GM12878 (cell line): ENCODE data around the gene UBQLN4. TPM values are rescaled to one million over a fixed set of nuclear protein-coding genes. Genes with fewer than 3 reads are reported as not detected.
A peak's percentile ranks its signal among the peaks of the same experiment; 100 is the strongest.

Source experiments
- ATF7 ChIP-seq: fragments of 450-650 bp; IDR thresholded peaks from 2 replicates; pipeline ENCODE4 v1.6.1; 2016; ENCODE audit warnings: low read depth, mild to moderate bottlenecking
- IRF4 ChIP-seq: IDR thresholded peaks from 2 replicates; pipeline ENCODE4 v1.6.1; 2011; ENCODE audit warnings: low read depth, low read length
- JUNB ChIP-seq: IDR thresholded peaks from 2 replicates; pipeline ENCODE4 v1.6.1; 2016; ENCODE audit warnings: antibody characterized with exemption, mild to moderate bottlenecking
- NFXL1 ChIP-seq: fragments of 450-650 bp; IDR thresholded peaks from 2 replicates; pipeline ENCODE4 v1.6.1; 2017; ENCODE audit warnings: antibody characterized with exemption, mild to moderate bottlenecking, borderline replicate concordance
- SRF ChIP-seq, 2 experiments: IDR thresholded peaks; 2 replicates each; pipeline ENCODE4 v1.6.1; 2011; ENCODE audit warnings: low read depth in 2 of 2, low read length in 2 of 2, mild to moderate bottlenecking in 1 of 2, moderate library complexity in 1 of 2
- ZNF274 ChIP-seq: IDR thresholded peaks from one replicate; pipeline ENCODE4 v1.8.0; 2011; ENCODE audit not compliant: insufficient read length, insufficient read depth
- polyA plus RNA-seq, 11 experiments: library from polyadenylated mRNA; depleted of rRNA in 4 of 11; unstranded in 6 of 11; stranded (reverse) in 5 of 11; fragments of >200 nt; fragmentation: Nextera tagmentation in 4 of 11; fragmentation: Illumina TruSeq in 1 of 11; extraction: Ambion mirVana in 4 of 11; extraction: Trizol in 1 of 11; gene quantifications; 1 replicate in 1 of 11; 2 replicates in 10 of 11; pipeline versions ENCODE4 v1.2.1 to v1.2.3, GENCODE V29; 2011 to 2016; ENCODE audit warnings: inconsistent platforms in 2 of 11, missing spikeins in 2 of 11, low read depth in 1 of 11
- total RNA-seq, 4 experiments: library from RNA; depleted of rRNA in 3 of 4; stranded (reverse); fragments of >200 nt in 3 of 4; fragmentation: Illumina TruSeq in 1 of 4; extraction: Trizol in 1 of 4; gene quantifications; 2 replicates each; pipeline versions ENCODE4 v1.2.1 to v1.2.3, GENCODE V29; 2013 to 2021
- TF ChIP-seq, protein P1 (sequence below): IDR thresholded peaks from 2 replicates; pipeline ENCODE4 v1.6.1; 2012; ENCODE audit warnings: improper control_type of control experiment, low read depth, low read length; ENCODE audit not compliant: insufficient replicate concordance
- TF ChIP-seq, protein P2 (sequence below): IDR thresholded peaks from 2 replicates; pipeline ENCODE4 v1.6.1; 2012; ENCODE audit warnings: low read depth, low read length, improper control_type of control experiment
- TF ChIP-seq, protein P3 (sequence below): fragments of 450-650 bp; formaldehyde crosslinking; IDR thresholded peaks from 2 replicates; pipeline ENCODE4 v1.4.0; 2022; ENCODE audit warnings: mild to moderate bottlenecking, moderate library complexity
- TF ChIP-seq, protein P4 (sequence below): IDR thresholded peaks from 2 replicates; pipeline ENCODE4 v1.6.1; 2011; ENCODE audit warnings: mild to moderate bottlenecking, low read depth, low read length, moderate library complexity; ENCODE audit not compliant: insufficient replicate concordance
- TF ChIP-seq, protein P5 (sequence below): IDR thresholded peaks from 2 replicates; pipeline ENCODE4 v1.6.1; 2011; ENCODE audit warnings: low read depth, mild to moderate bottlenecking, low read length, moderate library complexity, borderline replicate concordance; ENCODE audit errors: extremely low read depth
- TF ChIP-seq, protein P6 (sequence below): IDR thresholded peaks from 2 replicates; pipeline ENCODE4 v1.6.1; 2012; ENCODE audit warnings: mild to moderate bottlenecking, low read depth, low read length

Gene UBQLN4
- total and polyA plus RNA-seq, 10 of the 15 experiments (the other 5 are each of a cell fraction or from before 2014, with no cell fraction given), result 10.0 to 44.6 (median 19.7) TPM

DNA sequence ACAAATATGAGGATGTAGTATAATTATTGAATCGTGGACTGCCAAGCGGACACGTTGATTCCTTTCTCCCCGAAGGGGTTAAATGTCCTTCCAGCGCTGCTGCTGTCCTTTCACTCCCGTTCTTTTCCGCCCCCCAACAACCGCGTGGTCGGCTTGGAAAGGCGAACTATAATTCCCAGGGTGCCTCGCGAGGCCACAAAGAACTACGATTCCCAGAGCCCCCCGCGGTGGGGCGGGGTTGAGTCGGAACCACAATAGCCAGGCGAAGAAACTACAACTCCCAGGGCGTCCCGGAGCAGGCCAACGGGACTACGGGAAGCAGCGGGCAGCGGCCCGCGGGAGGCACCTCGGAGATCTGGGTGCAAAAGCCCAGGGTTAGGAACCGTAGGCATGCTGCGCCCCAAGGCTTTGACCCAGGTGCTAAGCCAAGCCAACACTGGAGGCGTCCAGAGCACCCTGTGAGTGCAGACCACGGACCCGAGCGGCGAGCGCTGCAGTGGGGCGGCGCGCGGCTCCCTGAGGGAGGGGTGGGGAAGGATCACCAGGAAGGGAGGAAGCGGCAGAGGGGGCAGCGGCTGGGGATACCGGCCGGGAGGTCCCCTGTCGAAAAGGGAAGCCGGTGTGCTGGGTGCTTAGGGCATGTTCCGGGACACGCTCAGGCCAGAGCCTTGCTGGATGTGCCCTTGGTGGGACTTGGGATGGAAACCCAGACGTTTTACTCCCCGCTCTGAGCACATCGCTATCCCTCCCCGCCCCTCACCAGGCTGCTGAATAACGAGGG lies 1.1 kb upstream of the UBQLN4 start, which contains the start of gene LAMTOR2 (continued):
- TF ChIP-seq, protein P1, sequence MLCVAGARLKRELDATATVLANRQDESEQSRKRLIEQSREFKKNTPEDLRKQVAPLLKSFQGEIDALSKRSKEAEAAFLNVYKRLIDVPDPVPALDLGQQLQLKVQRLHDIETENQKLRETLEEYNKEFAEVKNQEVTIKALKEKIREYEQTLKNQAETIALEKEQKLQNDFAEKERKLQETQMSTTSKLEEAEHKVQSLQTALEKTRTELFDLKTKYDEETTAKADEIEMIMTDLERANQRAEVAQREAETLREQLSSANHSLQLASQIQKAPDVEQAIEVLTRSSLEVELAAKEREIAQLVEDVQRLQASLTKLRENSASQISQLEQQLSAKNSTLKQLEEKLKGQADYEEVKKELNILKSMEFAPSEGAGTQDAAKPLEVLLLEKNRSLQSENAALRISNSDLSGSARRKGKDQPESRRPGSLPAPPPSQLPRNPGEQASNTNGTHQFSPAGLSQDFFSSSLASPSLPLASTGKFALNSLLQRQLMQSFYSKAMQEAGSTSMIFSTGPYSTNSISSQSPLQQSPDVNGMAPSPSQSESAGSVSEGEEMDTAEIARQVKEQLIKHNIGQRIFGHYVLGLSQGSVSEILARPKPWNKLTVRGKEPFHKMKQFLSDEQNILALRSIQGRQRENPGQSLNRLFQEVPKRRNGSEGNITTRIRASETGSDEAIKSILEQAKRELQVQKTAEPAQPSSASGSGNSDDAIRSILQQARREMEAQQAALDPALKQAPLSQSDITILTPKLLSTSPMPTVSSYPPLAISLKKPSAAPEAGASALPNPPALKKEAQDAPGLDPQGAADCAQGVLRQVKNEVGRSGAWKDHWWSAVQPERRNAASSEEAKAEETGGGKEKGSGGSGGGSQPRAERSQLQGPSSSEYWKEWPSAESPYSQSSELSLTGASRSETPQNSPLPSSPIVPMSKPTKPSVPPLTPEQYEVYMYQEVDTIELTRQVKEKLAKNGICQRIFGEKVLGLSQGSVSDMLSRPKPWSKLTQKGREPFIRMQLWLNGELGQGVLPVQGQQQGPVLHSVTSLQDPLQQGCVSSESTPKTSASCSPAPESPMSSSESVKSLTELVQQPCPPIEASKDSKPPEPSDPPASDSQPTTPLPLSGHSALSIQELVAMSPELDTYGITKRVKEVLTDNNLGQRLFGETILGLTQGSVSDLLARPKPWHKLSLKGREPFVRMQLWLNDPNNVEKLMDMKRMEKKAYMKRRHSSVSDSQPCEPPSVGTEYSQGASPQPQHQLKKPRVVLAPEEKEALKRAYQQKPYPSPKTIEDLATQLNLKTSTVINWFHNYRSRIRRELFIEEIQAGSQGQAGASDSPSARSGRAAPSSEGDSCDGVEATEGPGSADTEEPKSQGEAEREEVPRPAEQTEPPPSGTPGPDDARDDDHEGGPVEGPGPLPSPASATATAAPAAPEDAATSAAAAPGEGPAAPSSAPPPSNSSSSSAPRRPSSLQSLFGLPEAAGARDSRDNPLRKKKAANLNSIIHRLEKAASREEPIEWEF, result no peak
- TF ChIP-seq ATF7 (no peak), ZNF274 (no peak), JUNB (no peak), NFXL1 (no peak), SRF (IDR thresholded peaks at IDR 0.05; ENCODE audit: low read depth in 2 of 2, low read length in 2 of 2) (no peak), IRF4 (0 out of 2 replicates have a peak, but pooled peaks have one; percentile 4)
- TF ChIP-seq, protein P2, sequence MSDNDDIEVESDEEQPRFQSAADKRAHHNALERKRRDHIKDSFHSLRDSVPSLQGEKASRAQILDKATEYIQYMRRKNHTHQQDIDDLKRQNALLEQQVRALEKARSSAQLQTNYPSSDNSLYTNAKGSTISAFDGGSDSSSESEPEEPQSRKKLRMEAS, result peak; percentile 94
- TF ChIP-seq, protein P3, sequence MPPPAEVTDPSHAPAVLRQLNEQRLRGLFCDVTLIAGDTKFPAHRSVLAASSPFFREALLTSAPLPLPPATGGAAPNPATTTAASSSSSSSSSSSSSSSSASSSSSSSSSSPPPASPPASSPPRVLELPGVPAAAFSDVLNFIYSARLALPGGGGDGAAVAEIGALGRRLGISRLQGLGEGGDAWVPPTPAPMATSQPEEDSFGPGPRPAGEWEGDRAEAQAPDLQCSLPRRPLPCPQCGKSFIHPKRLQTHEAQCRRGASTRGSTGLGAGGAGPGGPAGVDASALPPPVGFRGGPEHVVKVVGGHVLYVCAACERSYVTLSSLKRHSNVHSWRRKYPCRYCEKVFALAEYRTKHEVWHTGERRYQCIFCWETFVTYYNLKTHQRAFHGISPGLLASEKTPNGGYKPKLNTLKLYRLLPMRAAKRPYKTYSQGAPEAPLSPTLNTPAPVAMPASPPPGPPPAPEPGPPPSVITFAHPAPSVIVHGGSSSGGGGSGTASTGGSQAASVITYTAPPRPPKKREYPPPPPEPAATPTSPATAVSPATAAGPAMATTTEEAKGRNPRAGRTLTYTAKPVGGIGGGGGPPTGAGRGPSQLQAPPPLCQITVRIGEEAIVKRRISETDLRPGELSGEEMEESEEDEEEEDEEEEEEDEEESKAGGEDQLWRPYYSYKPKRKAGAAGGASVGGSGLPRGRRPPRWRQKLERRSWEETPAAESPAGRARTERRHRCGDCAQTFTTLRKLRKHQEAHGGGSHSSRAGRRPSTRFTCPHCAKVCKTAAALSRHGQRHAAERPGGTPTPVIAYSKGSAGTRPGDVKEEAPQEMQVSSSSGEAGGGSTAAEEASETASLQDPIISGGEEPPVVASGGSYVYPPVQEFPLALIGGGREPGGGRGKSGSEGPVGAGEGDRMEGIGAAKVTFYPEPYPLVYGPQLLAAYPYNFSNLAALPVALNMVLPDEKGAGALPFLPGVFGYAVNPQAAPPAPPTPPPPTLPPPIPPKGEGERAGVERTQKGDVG (CRISPR knock-in tag), result no peak
- TF ChIP-seq, protein P4, sequence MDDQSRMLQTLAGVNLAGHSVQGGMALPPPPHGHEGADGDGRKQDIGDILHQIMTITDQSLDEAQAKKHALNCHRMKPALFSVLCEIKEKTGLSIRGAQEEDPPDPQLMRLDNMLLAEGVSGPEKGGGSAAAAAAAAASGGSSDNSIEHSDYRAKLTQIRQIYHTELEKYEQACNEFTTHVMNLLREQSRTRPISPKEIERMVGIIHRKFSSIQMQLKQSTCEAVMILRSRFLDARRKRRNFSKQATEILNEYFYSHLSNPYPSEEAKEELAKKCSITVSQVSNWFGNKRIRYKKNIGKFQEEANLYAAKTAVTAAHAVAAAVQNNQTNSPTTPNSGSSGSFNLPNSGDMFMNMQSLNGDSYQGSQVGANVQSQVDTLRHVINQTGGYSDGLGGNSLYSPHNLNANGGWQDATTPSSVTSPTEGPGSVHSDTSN, result no peak
- TF ChIP-seq, protein P5, sequence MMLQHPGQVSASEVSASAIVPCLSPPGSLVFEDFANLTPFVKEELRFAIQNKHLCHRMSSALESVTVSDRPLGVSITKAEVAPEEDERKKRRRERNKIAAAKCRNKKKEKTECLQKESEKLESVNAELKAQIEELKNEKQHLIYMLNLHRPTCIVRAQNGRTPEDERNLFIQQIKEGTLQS, result peak; percentile 45; the same call in 1 of the 2 replicates
- TF ChIP-seq, protein P6, sequence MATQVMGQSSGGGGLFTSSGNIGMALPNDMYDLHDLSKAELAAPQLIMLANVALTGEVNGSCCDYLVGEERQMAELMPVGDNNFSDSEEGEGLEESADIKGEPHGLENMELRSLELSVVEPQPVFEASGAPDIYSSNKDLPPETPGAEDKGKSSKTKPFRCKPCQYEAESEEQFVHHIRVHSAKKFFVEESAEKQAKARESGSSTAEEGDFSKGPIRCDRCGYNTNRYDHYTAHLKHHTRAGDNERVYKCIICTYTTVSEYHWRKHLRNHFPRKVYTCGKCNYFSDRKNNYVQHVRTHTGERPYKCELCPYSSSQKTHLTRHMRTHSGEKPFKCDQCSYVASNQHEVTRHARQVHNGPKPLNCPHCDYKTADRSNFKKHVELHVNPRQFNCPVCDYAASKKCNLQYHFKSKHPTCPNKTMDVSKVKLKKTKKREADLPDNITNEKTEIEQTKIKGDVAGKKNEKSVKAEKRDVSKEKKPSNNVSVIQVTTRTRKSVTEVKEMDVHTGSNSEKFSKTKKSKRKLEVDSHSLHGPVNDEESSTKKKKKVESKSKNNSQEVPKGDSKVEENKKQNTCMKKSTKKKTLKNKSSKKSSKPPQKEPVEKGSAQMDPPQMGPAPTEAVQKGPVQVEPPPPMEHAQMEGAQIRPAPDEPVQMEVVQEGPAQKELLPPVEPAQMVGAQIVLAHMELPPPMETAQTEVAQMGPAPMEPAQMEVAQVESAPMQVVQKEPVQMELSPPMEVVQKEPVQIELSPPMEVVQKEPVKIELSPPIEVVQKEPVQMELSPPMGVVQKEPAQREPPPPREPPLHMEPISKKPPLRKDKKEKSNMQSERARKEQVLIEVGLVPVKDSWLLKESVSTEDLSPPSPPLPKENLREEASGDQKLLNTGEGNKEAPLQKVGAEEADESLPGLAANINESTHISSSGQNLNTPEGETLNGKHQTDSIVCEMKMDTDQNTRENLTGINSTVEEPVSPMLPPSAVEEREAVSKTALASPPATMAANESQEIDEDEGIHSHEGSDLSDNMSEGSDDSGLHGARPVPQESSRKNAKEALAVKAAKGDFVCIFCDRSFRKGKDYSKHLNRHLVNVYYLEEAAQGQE, result no peak
